GM18519 (cell line): ENCODE data around the gene CD22.

Experiments used
- ATAC-seq: cut with Tn5 transposase; IDR thresholded peaks from one replicate; pipeline ENCODE4 v1.9.1; 2021; ENCODE audit warnings: mild to moderate bottlenecking, moderate library complexity; ENCODE audit not compliant: unreplicated experiment, low FRiP score

Gene CD22

GRCh38 chr19:35311901-35312665, 16.9 kb upstream of the CD22 start:
- ATAC-seq = no peak

- ATAC-seq = no peak
Observed at GRCh38 chr19:35313587-35313986, 15.4 kb upstream of the CD22 start.

- no peak for ATAC-seq
Observed at GRCh38 chr19:35314031-35314430, 15.0 kb upstream of the CD22 start.

GRCh38 chr19:35314858-35315470, 14.0 kb upstream of the CD22 start:
- ATAC-seq = no peak

GRCh38 chr19:35315883-35316282, 13.1 kb upstream of the CD22 start:
- ATAC-seq = no peak

- ATAC-seq = no peak
Observed at GRCh38 chr19:35316560-35316959, 12.4 kb upstream of the CD22 start.

GRCh38 chr19:35317464-35318043, 11.4 kb upstream of the CD22 start:
- ATAC-seq = no peak

- no peak for ATAC-seq
Observed at GRCh38 chr19:35318679-35319448, 10.1 kb upstream of the CD22 start.

GRCh38 chr19:35320065-35320713, 8.8 kb upstream of the CD22 start:
- ATAC-seq = no peak

- no peak for ATAC-seq
Observed at GRCh38 chr19:35321291-35321690, 7.7 kb upstream of the CD22 start.

GRCh38 chr19:35322014-35322413, 7.0 kb upstream of the CD22 start:
- ATAC-seq = no peak

GRCh38 chr19:35327642-35328041, 1.3 kb upstream of the CD22 start:
- ATAC-seq = no peak

- ATAC-seq = no peak
Observed at GRCh38 chr19:35329323-35329722, 336 bp downstream of the CD22 start.

- ATAC-seq = no peak
Observed at GRCh38 chr19:35330475-35330874, 1.5 kb downstream of the CD22 start.

- no peak for ATAC-seq
Observed at GRCh38 chr19:35331551-35332214, 2.7 kb downstream of the CD22 start.

GRCh38 chr19:35332817-35333216, 3.8 kb downstream of the CD22 start:
- no peak for ATAC-seq

- no peak for ATAC-seq
Observed at GRCh38 chr19:35334144-35334753, 5.3 kb downstream of the CD22 start.

GRCh38 chr19:35336166-35336955, 7.4 kb downstream of the CD22 start:
- no peak for ATAC-seq
